Measurements from ENCODE around the gene INSYN2A. TPM values are rescaled to one million over a fixed set of nuclear protein-coding genes. Genes with fewer than 3 reads are reported as not detected.

The INSYN2A gene, protein sequence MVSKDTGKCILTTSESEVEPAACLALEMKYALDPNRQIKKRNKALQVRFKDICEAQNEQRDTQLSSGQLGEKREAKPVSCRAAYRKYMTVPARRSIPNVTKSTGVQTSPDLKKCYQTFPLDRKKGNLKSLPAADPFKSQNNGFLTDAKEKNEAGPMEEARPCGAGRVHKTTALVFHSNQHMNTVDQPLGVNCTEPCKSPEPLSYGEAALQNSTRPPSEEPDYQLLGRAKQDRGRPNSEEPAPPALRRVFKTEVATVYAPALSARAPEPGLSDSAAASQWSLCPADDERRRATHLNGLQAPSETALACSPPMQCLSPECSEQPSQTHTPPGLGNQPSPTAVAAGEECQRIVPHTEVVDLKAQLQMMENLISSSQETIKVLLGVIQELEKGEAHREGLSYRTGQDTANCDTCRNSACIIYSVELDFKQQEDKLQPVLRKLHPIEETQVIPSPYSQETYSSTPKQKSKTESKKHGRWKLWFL
- total RNA-seq (2014; rRNA removed; shearing (Covaris generic)) (0.43 and 0.51 TPM in 2 replicates), polyA plus RNA-seq (2016; fragmentation: Nextera tagmentation; extraction: Ambion mirVana) (0.20 and 0.54 TPM in 2 replicates)

DNA sequence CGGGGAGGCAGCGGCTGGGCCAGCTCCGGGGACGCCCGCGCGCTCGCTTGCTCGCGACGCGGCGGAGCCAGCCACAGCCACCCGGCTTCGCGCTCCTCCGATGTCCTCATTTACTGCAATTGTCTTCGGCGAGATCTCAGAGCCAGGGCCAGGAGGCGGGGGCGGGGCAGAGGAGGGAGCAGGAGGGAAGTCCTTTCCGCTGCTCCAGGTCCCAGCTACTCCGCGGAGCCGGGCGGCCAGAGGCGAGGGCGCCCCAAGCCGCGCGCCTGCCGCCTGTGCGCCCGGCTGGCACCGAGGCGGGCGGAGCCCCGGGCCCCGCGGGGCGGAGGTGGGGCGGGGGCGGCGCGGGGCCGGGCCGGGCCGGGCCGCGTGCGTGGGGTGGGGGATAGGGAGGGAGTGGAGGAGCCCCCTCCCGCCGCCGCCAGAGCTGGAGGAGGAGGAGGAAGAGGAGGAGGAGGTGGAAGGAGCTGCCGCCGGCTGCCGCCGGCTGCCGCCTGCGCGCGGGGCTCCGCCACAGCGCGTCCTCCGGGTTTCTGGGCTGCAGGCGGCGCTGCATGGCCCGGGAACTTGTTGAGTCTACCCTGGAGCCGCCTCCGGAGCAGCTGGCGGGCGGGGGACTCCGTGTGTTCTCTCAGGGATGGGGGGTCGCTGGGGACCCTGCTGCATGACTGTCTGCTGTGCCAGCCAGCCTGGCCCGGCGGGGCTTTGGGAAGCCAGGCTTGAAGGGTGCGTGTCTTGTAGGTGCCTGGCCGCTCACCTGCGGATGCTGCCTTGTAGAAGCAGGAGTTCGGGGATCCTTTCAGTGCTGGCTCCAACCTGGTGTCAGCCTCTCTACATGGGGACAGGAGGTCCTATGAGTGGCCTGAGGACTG is at the start of gene INSYN2A:
INSYN2A (minus strand) TSS at position 310 of the 872 bp plus-strand sequence. CDS start 20,196 bp downstream, outside the sequence.
- H3K4me3 ChIP-seq: peak within 1 kb of the TSS; percentile 79
- peaks cover 5% of the 10 kb centered on the region; the same call in 1 of the 2 replicates for H4K20me1 ChIP-seq (ENCODE audit: insufficient read depth)
- no peaks in the 10 kb centered on the region for H3K27me3 ChIP-seq (replicated peaks; ENCODE audit: insufficient read depth)
- H3K9ac ChIP-seq: peak within 1 kb of the TSS; percentile 64
- no peaks in the 10 kb centered on the region; the same call in 1 of the 2 replicates for H3K79me2 ChIP-seq (ENCODE audit: insufficient read depth)
- H3K27ac ChIP-seq: no peak within 1 kb of the TSS
- H3K4me1 ChIP-seq (ENCODE audit: insufficient read depth): 0 out of 2 replicates have a peak, but pooled peaks cover 8% of the 10 kb centered on the region
- no peaks in the 10 kb centered on the region for H3K9me2 ChIP-seq (ENCODE audit: insufficient read depth)
- in situ Hi-C loops (cut with MboI): no loop called here
- peak; percentile 70 for DNase-seq
- 5 to 10% methylated on average over 39 to 75 of the region's 81 CpGs for WGBS, 2 experiments (ENCODE audit: low coverage in 1 of 2, low lambda C conversion rate in 2 of 2, missing lambda C conversion rate in 2 of 2)
- peaks cover 15% of the 10 kb centered on the region for H3F3A ChIP-seq (ENCODE audit: insufficient read depth)
- no peaks in the 10 kb centered on the region for H3K9me3 ChIP-seq (ENCODE audit: low read depth)
- peak within 1 kb of the TSS; percentile 79 for H3K4me2 ChIP-seq (ENCODE audit: unreplicated experiment)
- H2AFZ ChIP-seq: peak within 1 kb of the TSS; percentile 52; the same call in 1 of the 2 replicates
- no peaks in the 10 kb centered on the region for H3K36me3 ChIP-seq (ENCODE audit: low read depth)
- TF ChIP-seq EZH2phosphoT487 (IDR thresholded peaks at IDR 0.05; ENCODE audit: insufficient read depth, low read depth) (no peak), EZH2 (IDR thresholded peaks at IDR 0.05; ENCODE audit: insufficient read depth, poor library complexity, severe bottlenecking) (no peak)

DNA sequence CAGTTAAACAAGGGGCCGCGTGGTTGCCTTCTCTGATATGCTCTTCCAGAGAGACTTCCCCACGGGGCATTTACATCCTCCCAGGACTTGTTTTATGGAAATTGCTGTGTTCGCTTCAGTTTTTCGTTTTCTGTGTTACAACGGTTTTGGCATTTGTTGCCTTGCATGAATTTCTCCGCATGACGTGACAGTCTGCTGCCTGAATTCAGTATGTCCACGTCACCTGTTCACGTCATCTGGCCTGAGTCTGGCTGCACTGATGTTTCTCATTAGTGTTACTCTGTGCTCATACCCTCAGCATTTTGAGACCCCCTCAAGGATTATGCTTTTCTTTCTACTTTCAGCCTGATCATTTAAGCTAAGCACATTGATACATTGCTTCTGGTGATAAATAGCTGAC is 49.1 kb upstream of the INSYN2A start:
- no peak for TF ChIP-seq EZH2 (IDR thresholded peaks at IDR 0.05; ENCODE audit: insufficient read depth, poor library complexity, severe bottlenecking)
- no peak for TF ChIP-seq EZH2phosphoT487 (IDR thresholded peaks at IDR 0.05; ENCODE audit: insufficient read depth, low read depth)
- in situ Hi-C loops (cut with MboI): no loop called here

DNA sequence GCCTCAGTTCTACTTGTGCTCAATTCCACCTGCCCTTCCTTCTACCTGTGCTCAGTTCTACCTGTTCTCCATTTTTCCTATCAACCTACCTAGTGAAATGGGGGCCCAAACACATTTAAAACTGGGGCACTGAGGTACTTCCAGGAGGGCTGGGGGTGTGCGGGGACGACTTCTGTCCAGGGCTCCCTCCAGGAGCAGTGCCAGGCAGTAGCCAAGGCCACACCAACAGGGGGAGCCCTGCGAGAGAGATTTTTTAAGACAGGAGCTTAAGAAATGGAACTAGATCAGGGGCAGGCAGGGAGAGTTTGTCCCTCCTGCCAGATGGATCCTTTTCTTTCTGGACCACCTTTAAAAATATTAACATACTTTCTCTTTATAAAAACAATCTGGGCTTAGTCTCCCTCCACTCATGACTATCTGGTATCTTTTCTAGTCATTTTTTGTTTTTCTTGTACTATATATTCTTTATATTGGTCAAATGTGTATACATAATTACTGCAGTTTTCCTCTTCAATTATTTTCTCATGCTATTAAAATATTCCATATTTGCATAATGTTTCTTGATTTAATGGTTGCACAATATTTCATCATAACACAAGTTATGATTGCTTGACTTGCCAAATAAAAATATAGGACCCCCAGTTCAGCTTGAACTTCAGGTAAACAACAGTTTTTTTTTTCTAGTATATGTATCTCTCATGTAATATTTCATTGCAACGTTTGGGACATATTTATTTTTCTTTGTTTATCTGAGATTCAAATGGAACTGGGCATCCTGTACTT is 47.3 kb upstream of the INSYN2A start:
- in situ Hi-C loops (cut with MboI): no loop called here
- TF ChIP-seq EZH2phosphoT487 (IDR thresholded peaks at IDR 0.05; ENCODE audit: insufficient read depth, low read depth) (no peak), EZH2 (IDR thresholded peaks at IDR 0.05; ENCODE audit: insufficient read depth, poor library complexity, severe bottlenecking) (no peak)
- Histone ChIP-seq H3K9ac (no peak overlapping the region), H3K4me2 (ENCODE audit: unreplicated experiment) (no peak overlapping the region), H3K9me3 (ENCODE audit: low read depth) (no peaks in the 10 kb centered on the region), H4K20me1 (ENCODE audit: insufficient read depth) (no peaks in the 10 kb centered on the region; the same call in 1 of the 2 replicates), H3K9me2 (ENCODE audit: insufficient read depth) (no peaks in the 10 kb centered on the region), H3K4me3 (no peak overlapping the region), H3F3A (ENCODE audit: insufficient read depth) (no peaks in the 10 kb centered on the region), H2AFZ (no peak overlapping the region), H3K36me3 (ENCODE audit: low read depth) (no peaks in the 10 kb centered on the region; the same call in 1 of the 2 replicates), H3K27me3 (replicated peaks; ENCODE audit: insufficient read depth) (no peaks in the 10 kb centered on the region), H3K27ac (no peak overlapping the region), H3K4me1 (ENCODE audit: insufficient read depth) (no peaks in the 10 kb centered on the region), H3K79me2 (ENCODE audit: insufficient read depth) (no peaks in the 10 kb centered on the region)
- 68 to 70% methylated on average over 4 of the region's 4 CpGs for WGBS, 2 experiments (ENCODE audit: low coverage in 1 of 2, low lambda C conversion rate in 2 of 2, missing lambda C conversion rate in 2 of 2)
- peak; percentile 44 for DNase-seq

More for the DNA sequence above, 49.1 kb upstream of the INSYN2A start:
- Histone ChIP-seq H3F3A (ENCODE audit: insufficient read depth) (no peaks in the 10 kb centered on the region), H3K9me2 (ENCODE audit: insufficient read depth) (no peaks in the 10 kb centered on the region), H3K9ac (no peak overlapping the region), H2AFZ (no peak overlapping the region), H3K27ac (no peak overlapping the region), H3K27me3 (replicated peaks; ENCODE audit: insufficient read depth) (no peaks in the 10 kb centered on the region), H4K20me1 (ENCODE audit: insufficient read depth) (no peaks in the 10 kb centered on the region; the same call in 1 of the 2 replicates), H3K9me3 (ENCODE audit: low read depth) (no peaks in the 10 kb centered on the region), H3K4me3 (no peak overlapping the region), H3K4me1 (ENCODE audit: insufficient read depth) (no peaks in the 10 kb centered on the region), H3K4me2 (ENCODE audit: unreplicated experiment) (no peak overlapping the region), H3K79me2 (ENCODE audit: insufficient read depth) (no peaks in the 10 kb centered on the region), H3K36me3 (ENCODE audit: low read depth) (no peaks in the 10 kb centered on the region; the same call in 1 of the 2 replicates)
- WGBS, 2 experiments (ENCODE audit: low coverage in 1 of 2, low lambda C conversion rate in 2 of 2, missing lambda C conversion rate in 2 of 2): 87 to 88% methylated on average over 10 of the region's 10 CpGs
- DNase-seq: no peak
